Glomerular endothelial cell (primary cell): Measurements from ENCODE around the gene ARPC4. TPM values are rescaled to one million over a fixed set of nuclear protein-coding genes. Genes with fewer than 3 reads are reported as not detected.
"Not testable (repeated sequence)": the region's sequence is repeated elsewhere in the genome, so short reads cannot be mapped to it uniquely, and the experiment has no call there.

Experiments
- DNase-seq: peaks from one replicate; pipeline ENCODE4 v3.0.0-alpha.2; 2011; ENCODE audit warnings: low read depth, low spot score; ENCODE audit errors: extremely low read depth
- total RNA-seq: library from RNA; depleted of rRNA; stranded (reverse); fragments of >200 nt; gene quantifications from 2 replicates; pipeline ENCODE4 v1.2.3, GENCODE V29; 2015

ARPC4 gene
- total RNA-seq, 1 donor from 2014 or later: 212 TPM

DNA sequence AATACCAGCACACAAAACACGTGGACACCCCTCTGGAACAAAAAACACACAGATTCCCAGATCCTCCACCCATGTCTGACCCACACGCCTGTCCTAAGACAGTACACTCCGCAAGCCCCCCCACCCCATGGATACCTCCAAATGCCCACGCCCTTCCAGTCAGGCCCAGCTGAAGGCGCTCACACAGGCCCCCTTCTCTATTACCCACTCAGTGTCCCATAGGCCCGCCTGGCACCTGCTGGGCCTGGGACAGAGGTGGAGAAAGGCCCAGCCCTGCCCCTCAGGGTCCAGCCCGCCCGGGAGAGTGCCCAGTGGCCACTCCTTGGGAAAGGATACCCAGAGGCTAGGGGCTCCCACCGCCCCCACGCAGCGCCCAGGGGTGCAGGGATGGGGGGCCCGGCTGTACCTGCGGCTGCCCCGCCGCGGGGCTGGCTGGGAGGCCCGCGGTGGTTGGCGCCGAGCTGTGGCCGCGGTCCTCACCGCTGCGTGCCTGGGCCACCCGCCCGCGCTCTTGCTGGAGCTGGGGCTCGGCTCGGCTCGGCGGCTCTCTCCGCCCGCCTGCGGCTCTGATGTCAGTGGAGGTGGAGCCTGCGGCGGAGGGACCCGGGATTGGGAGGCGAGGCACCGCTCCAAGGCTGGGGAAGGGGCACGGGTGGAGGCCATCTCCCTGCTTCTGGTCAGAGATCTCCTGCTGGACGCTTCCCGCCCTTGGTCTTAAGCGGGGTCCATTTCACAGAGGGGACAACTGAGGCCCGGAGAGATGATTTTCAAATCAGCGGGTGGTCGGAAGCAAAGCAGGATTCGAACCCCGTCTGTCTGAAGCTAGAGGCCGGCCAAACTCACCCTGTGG lies 23.2 kb upstream of the ARPC4 start, which contains the start of gene CAMK1:
TSS of gene CAMK1 (minus strand) at position 522 of the 850 bp plus-strand sequence. CDS start 2,198 bp downstream, outside the sequence.
- no peak for DNase-seq

DNA sequence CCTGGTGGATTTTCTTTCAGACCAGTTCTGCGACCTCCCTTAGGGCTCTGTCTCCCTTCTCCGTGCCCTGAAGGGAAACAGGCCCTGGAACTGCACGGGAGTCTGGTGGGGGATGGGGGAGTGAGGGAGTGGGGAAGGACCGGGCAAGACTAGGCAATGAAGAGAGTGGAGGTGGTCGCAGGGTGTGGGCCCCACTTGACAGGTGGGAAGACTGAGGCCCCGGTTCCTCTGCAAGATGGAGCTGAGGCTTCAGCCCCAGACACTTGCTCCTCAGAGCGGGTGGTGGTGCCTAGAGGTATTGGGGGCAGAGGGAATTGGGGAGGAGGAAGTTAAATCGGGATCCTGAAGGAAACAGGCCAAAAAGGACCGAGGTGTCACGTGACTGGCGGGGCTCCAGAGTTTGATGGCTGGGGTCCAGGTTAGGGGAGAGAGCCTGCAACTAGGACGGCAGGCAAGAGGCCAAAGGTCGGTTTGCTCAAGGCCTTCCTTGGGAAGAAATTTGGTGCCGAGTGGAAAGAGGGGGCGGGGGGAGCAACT lies 22.5 kb upstream of the ARPC4 start:
- no peak for DNase-seq

DNA sequence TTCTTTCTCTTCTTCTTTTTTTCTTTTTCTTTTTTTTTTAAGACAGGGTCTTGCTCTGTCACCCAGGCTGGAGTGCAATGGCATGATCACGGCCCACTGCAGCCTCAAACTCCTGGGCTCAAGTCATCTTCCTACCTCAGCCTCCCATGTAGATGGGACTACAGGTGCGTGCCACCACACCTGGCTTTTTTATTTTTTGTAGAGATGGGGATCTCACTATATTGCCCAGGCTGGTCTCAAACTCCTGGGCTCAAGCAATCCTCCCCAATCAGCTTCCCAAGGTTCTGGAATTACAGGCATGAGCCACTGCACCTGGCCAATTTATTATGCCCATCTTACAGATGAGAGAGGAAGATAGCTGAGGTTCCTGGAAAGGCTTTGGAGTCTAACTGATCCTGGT lies 21.9 kb upstream of the ARPC4 start:
- DNase-seq: not testable (repeated sequence)

DNA sequence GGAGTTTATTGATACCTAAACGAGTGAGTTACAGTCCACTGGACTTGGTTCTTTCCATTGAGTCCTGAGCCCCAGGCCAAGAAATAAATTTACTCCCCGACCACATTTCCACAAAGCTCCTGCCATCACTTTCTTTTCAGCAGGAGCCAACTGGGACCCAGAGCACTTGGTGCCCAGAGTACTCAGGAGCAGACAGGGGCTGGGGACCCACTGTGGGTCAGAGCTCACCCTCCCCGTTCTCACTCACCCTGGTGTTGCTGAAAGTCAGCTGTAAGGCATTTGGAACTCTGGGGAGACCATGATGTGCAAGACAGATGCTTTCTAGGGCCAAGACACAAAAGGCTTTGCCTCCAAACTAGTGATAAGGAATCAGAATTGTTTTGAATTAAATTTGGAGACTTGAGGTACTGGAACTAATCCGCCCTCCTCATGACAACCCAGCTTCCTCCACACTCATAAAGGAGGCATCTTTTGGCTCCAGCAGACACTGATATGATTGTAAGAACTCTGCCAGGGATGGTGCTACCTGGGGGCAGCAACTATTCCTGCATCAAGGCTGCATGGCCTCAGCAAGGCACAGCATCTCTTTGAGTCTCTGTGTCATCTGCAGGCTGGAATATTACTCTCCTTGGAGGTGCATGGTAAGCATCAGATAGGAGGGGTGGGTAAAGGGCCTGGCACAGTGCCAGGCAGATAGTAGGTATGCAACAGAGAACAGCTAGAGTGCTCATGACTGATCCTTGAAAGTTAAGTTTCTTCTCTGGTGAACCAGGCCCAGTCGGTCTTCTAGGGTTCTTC lies 15.8 kb upstream of the ARPC4 start:
- no peak for DNase-seq

DNA sequence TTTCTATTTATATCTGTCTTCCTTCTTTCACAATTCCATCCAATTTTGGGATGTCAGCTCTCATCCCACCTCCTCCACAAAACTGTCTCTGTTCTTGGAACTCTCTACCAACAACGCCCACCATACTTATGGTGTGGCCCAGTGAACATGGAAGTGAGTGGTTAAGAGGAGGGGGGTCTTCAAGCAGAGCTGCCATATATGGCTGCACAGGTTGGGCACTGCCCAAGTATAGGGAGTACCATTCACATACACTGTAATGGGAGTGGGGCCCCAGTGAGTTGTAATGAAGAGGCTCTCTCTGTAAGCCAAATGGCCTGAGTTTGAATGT lies 15.2 kb upstream of the ARPC4 start:
- no peak for DNase-seq

DNA sequence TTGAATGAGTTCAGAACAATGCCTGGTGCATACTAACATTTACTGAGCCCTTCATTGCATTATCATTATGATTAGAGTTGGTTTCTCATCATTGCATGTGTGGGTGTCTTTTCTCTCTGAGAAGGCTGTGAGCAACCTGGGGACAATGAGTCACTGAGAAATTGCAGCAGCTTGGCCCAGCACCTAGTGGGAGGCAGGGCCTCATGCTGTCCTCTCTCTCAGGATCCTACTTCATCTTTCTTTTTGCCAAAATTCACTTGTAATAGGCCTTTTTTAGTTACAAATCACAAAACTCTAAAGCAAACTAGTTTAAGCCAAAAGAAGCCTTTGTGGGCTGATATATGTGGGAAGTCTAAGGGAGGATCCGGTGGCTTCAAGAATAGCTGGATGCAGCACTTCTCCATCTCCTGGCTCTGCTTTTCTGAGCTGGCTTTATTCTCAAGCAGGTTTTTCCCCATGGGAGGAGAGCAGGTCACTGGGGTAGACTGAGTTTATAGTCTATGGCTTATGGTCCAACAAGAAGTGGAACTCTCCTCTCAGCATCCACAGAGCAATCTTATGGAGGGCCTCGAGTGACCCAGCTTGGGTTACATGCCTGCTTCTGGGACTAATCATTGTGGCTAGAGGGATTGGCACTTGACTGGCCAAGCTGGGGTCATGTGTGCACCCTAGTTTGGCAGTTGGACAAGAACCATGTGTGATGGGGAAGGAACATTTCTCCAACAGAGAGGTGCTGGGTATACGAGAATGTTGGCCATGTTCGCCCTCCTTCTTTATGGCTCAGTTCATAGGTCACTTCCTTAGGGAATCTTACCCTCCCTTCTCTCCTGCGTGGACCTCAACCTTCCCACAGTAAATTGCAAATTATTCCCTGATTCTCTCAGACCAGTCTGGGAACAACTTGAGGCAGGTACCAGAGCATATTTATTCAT lies 14.5 kb upstream of the ARPC4 start:
- DNase-seq: no peak

DNA sequence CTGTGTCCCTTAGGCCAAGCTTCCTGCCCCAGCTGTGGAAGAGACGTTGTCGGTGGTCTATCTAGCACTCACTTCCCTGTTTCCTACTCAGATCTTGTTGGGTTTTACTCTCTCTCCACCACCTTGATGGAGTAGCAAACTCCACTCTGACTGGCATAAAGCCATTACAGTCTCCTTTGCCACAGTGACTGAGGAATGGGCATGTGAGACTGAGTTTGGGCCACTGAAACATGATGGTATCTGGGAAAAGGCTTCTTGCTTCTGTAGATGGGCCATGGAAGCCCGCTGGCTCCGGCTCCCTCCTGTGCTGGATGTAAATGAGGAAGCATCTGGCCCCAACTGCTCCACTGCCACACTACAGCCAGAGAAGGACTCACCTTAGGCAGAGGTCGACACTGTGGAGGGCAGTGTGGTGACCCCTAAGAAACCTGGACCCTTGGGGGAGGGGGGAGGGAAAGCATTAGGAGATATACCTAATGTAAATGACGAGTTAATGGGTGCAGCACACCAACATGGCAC lies 13.7 kb upstream of the ARPC4 start:
- DNase-seq: no peak

DNA sequence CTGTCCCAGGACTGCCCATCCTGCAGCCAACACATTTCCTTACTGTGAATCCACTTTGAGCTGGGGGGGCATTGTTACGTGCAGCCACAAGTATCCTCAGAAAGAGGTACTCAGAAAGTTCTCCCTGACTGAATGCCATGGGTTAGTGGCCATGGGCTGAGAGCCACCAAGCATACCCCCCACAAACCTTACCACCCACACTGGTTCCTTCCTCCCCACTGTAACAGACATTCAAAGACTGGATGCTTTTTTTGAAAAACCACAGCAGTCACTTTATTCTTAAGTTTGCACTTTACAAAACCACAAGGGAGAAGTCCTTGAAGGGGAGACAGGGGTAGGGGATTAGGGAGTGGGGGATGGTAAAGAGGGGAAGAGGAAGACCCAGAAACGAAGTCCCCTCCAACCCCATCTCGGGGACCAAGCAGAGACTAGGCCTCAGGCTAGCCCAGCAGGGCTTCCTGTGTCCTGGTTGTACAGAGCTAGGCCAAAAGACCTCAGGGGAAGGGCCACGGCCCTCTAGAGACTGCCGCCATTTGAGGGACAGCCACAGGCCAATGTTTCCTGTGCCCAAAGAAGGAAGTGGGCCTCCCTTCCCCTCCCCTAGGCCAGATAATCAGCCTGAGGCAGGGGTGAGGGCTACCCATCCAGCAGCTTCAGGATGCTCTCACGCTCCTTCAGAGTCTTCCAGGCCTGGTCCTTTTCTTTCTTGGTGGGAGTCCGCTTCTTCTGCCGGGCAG lies 13.0 kb upstream of the ARPC4 start:
- no peak for DNase-seq

DNA sequence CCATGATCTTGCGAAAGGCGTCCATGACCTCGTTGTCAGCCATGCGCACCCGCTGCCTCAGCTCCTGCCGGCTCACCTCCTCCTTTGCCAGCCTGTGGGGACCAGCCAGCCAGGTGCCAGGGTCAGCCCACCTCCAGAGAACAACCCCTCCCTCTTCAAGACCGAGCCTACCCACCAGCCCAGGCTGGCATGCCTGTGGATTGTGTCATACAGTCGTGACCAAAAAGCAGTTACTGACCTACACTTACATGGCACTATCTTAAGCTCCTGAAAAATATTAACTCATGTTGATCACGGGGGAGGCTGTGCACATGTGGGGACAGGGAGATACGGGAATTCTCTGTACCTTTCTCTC lies 12.4 kb upstream of the ARPC4 start:
- no peak for DNase-seq

DNA sequence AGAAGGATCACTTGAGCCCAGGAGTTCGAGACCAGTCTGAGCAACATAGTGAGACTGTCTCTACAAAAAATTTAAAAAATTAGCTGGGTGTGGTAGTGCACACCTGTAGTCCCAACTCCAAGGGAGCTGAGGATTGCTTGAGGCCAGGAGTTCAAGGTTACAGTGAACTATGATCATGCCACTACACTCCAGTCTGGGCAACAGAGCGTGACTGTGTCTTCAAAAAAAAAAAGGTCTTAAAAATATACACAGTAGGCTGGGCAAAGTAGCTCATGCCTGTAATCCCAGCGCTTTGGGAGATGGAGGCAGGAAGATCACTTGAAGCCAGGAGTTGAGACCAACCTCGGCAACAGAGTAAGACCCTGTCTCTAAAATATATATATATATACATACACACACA lies 12.0 kb upstream of the ARPC4 start:
- DNase-seq: no peak

DNA sequence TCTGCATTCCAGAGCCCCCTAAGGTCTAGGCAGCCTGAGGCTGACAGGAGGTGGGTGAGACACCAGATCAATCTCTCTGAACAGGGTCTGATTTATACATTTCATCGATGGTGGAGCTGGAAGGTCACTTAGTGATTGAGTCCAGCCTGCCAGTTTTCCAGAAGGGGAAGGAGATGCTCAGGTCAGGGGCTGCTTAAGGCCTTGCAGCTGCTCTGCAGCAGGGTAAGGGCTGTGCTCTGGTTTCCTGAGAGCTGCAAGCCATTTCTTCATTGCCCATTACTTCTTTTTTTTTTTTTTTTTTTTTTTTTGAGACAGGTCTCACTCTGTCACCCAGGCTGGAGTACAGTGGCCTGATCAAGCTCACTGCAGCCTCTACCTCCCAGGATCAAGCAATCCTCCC lies 11.3 kb upstream of the ARPC4 start:
- DNase-seq: no peak

DNA sequence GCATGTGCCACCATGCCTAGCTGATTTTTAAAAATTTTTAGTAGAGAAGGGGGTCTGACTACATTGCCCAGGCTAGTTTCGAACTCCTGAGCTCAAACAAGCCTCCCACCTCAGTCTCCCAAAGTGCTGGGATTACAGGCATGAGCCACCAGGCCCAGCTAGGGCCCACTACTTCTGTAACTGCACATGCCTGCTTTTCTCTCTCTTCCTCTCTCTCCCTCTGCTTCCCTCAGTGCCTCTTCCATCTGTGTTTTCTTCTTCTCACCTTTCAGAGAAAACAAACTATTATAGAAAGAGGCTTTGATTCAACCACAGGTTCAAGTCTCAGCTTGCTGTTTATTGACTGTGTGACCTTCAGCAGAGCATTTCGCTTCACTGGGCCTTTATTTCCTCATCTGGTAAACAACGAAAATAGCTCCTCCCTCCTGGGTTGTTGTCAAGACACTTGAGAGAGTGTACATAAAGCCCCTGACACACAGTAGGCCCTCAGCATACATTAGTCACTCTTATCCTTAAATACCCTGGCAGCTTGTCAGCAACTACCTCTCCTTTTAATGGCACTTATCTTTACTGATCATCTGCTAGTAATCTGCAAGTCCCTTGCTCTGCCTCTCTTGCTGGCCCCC lies 10.8 kb upstream of the ARPC4 start:
- no peak for DNase-seq

DNA sequence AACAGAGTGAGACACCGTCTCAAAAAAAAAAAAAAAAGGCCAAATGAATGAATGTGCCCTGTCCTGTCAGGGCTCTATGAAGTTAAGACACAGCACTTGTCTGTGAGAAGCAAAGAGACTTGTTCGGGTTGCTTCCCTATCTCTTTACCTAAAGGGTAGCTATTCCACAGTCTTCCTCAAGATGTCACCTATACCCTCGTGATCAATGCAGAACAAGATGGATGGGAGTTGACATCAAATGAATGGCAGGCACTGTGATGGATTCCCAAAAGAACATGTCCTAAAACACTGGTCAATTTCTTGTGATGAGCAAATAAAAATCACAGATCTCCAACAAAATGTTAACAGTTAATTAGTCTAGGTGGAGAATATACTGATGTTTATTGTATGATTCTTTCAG lies 10.1 kb upstream of the ARPC4 start:
- no peak for DNase-seq

DNA sequence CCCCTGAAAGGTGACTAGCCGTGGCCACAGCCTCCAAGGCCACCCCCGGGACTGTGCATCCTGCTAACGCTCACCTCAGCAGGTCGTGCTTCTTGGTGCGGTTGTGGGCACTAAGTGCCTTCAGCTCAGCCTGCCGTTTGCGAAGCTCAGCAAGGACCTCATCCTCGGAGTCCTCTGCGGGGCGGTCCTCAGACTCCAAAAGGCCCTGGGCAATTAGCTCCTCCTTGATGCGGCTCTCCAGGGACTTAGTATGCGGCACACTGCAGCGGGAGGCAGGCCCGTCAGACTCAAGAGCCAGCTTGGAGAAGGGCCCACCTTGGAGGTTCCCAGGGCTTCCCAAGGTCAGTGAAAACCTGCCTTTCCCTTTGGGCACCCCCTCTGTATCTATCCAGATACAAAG lies 8.9 kb upstream of the ARPC4 start:
- DNase-seq: no peak

DNA sequence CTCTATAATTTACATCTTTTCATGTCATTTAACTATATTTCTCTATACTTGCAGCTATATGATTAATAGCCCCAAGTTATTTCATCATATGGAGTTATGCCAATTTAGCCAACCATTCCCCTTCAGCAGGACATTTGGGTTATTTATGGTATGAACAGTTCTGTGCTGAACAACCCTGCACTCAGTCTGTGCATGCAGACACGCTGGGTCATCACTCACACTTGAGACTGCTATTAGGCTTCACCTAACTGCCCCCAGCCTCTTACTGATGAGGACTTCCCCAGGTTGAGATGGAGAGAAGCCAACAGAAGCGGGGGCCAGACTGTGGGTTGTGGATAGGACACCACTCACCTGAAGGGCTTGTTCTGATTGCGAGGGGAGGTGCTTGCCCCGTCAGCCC lies 7.9 kb upstream of the ARPC4 start:
- DNase-seq: no peak

DNA sequence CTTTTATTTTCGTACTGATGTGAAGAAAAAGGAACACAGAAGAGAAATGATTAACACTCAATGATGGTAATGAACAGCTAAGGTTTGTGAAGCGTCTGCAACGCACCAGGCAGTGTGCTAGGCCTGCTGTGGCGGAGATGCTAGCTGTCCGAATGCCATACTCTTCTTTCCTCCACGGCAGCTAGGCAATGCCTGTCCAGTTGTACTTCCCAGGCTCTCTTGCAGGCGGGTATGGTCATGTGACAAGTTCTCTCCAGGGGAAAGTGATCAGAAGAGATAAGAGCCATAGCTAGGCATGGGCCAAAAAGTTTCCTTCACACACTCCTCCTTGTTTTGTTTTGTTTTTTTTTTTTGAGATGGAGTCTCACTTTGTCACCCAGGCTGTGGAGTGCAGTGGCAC lies 7.3 kb upstream of the ARPC4 start:
- no peak for DNase-seq

DNA sequence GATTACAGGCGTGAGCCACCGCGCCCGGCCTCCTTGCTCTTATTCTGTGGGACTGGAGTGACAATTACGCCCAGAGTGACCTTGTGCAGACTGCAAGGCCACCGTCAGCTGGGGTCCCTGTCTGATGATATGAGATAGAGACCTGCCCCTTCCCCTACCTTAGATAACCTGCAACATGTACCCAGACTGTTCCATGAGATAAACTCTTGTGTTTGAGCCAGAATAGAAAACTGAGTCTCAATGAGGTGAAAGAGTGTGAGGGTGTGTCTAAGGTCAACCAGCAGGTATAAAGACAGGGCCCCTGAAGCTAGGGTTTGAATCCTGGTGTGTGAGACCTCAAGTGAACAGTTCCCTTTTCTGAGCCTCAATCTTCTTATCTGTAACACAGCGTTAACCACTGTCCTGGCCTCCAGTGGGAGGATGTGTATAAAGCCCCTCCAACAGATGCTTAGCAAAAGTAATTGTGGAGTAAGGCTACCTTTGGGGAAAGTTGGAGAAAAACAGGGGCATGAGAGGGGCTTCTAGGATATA lies 6.6 kb upstream of the ARPC4 start:
- no peak for DNase-seq

DNA sequence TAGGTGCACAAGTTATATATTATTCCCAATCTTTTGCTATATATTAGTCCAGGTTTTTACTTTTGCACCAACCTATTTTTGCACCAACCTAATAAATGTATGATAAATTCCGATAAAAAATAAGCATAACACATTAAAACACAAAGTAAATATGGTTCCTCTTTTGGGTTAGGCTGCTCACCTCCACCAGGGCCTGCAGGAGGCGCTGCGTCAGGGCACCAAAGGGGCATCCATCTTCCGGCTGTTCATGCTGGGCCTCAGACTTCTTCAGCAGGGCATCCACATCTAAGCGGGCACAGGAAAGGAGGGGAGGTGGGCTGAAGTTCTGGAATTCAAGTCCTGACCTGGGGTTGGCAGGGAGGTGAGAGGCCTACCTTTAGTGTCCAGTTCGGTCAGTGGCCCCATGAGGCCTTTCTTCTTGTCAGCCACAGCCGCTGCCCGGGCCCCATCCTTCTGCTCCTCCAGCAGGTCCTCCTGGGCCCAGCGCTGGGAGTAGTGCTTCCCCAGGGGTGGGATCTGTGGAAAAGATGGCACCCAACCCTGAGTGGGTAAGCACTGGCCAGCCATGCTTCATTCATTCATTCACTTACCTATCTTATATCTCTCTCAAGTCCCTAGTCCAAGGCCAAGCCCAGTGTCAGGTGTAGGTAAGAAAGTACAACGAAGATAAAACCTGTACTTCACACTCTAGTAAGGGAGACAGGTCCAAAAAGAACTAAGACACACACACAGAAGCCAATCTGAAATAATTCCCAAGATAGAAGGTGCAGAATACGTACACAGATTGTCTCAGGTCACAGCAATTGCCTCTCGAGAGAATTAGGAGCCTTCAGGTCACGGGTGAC lies 5.8 kb upstream of the ARPC4 start:
- no peak for DNase-seq
